Measurements from ENCODE around the gene CELF5. TPM values are rescaled to one million over a fixed set of nuclear protein-coding genes. Genes with fewer than 3 reads are reported as not detected.
"Not testable (repeated sequence)": the region's sequence is repeated elsewhere in the genome, so short reads cannot be mapped to it uniquely, and the experiment has no call there.

Gene CELF5
- total RNA-seq, 1 experiment from 2014 or later = 1.2 TPM

DNA sequence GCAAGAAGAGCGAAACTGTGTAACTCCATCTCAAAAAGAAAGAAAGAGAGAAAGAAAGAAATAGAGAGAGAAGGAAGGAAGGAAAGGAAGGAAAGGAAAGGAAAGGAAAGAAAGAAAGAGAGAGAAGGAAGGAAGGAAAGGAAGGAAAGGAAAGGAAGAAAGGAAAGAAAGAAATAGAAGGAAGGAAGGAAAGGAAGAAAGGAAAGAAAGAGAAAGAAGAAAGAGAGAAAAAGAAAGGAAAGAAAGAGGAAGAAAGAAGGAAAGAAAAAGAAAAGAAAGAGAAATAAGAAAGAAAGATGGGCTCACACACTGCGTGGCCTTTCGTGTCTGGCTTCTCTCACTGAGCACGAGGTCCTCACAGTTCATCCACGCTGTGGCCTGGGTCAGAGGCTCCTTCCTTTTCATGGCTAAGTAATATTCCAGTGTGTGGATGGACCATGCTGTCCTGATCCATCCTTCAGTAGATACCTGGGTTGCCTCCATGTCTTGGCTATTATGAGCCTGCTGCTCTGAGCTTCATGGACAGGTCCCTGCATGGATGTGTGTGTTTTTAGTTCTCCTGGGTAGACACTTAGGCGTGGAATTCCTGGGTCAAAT, 74.5 kb downstream of the CELF5 start:
- Histone ChIP-seq H3K4me3 (ENCODE audit: low read depth in 2 of 2, low read length in 2 of 2) (no peak overlapping the region), H3K27ac (ENCODE audit: low read length) (no peak overlapping the region), H3K27me3 (ENCODE audit: control insufficient read depth, insufficient read depth, low read length) (no peaks in the 10 kb centered on the region), H3K4me1 (ENCODE audit: control insufficient read depth, insufficient read depth, low read length) (no peaks in the 10 kb centered on the region), H3K9me3 (ENCODE audit: control insufficient read depth, insufficient read depth, low read depth, low read length) (no peaks in the 10 kb centered on the region), H3K36me3 (ENCODE audit: control insufficient read depth, insufficient read depth, low read length) (no peaks in the 10 kb centered on the region)
- BruUV-seq (replicated peaks) = no TSS peak
- DNase-seq (ENCODE audit: low read depth, low spot score) = no peak
- POLR2A ChIA-PET = no interaction called here
- in situ Hi-C loops (cut with HindIII; ENCODE audit: low pct_unique_long_range_greater_than_20kb, low sequenced_read_pairs) = no loop called here
- TF ChIP-seq, protein P1, sequence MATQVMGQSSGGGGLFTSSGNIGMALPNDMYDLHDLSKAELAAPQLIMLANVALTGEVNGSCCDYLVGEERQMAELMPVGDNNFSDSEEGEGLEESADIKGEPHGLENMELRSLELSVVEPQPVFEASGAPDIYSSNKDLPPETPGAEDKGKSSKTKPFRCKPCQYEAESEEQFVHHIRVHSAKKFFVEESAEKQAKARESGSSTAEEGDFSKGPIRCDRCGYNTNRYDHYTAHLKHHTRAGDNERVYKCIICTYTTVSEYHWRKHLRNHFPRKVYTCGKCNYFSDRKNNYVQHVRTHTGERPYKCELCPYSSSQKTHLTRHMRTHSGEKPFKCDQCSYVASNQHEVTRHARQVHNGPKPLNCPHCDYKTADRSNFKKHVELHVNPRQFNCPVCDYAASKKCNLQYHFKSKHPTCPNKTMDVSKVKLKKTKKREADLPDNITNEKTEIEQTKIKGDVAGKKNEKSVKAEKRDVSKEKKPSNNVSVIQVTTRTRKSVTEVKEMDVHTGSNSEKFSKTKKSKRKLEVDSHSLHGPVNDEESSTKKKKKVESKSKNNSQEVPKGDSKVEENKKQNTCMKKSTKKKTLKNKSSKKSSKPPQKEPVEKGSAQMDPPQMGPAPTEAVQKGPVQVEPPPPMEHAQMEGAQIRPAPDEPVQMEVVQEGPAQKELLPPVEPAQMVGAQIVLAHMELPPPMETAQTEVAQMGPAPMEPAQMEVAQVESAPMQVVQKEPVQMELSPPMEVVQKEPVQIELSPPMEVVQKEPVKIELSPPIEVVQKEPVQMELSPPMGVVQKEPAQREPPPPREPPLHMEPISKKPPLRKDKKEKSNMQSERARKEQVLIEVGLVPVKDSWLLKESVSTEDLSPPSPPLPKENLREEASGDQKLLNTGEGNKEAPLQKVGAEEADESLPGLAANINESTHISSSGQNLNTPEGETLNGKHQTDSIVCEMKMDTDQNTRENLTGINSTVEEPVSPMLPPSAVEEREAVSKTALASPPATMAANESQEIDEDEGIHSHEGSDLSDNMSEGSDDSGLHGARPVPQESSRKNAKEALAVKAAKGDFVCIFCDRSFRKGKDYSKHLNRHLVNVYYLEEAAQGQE (IDR thresholded peaks at IDR 0.05; ENCODE audit: insufficient read depth in 1 of 2, low read depth in 2 of 2, low read length in 1 of 2) = no peak
- TF ChIP-seq POLR2AphosphoS5 (IDR thresholded peaks at IDR 0.05; ENCODE audit: low read depth, low read length) = no peak
- TF ChIP-seq, protein P2, sequence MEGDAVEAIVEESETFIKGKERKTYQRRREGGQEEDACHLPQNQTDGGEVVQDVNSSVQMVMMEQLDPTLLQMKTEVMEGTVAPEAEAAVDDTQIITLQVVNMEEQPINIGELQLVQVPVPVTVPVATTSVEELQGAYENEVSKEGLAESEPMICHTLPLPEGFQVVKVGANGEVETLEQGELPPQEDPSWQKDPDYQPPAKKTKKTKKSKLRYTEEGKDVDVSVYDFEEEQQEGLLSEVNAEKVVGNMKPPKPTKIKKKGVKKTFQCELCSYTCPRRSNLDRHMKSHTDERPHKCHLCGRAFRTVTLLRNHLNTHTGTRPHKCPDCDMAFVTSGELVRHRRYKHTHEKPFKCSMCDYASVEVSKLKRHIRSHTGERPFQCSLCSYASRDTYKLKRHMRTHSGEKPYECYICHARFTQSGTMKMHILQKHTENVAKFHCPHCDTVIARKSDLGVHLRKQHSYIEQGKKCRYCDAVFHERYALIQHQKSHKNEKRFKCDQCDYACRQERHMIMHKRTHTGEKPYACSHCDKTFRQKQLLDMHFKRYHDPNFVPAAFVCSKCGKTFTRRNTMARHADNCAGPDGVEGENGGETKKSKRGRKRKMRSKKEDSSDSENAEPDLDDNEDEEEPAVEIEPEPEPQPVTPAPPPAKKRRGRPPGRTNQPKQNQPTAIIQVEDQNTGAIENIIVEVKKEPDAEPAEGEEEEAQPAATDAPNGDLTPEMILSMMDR (IDR thresholded peaks at IDR 0.05) = no peak
- no peak for TF ChIP-seq SIN3A (IDR thresholded peaks at IDR 0.05; ENCODE audit: borderline replicate concordance, insufficient read depth, low read depth, low read length)
- no peak for TF ChIP-seq TCF7L2 (IDR thresholded peaks at IDR 0.05; ENCODE audit: low read depth, low read length)
- ATAC-seq = no peak
- CTCF ChIA-PET = interaction anchor here (0.7 kb wide), 1 partner anchor 494 kb away, joined by 3 read pairs; no protein-coding TSS in a partner anchor
- intact Hi-C loops (cut with micrococcal nuclease; ENCODE audit: unreplicated experiment) = no loop called here

DNA sequence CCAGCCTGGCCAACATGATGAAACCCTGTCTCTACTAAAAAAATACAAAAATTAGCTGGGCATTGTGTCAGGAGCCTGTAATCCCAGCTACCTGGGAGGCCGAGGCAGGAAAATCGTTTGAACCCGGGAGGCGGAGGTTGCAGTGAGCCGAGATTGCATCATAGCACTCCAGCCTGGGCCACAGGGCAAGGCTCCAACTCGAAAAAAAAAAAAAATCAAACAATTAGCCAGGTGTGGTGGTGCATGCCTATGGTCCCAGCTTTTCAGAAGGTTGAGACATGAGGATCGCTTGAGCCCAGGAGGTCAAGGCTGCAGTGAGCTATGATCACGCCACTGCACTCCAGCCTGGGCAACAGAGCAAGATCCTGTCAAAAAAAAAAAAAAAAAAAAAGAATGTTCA, 76.1 kb downstream of the CELF5 start:
- intact Hi-C loops (cut with micrococcal nuclease; ENCODE audit: unreplicated experiment); BruUV-seq (replicated peaks); H3K36me3 ChIP-seq (ENCODE audit: control insufficient read depth, insufficient read depth, low read length); CTCF ChIA-PET; H3K4me1 ChIP-seq (ENCODE audit: control insufficient read depth, insufficient read depth, low read length); DNase-seq (ENCODE audit: low read depth, low spot score); ATAC-seq; H3K27me3 ChIP-seq (ENCODE audit: control insufficient read depth, insufficient read depth, low read length); H3K4me3 ChIP-seq (ENCODE audit: low read depth in 2 of 2, low read length in 2 of 2); H3K27ac ChIP-seq (ENCODE audit: low read length); in situ Hi-C loops (cut with HindIII; ENCODE audit: low pct_unique_long_range_greater_than_20kb, low sequenced_read_pairs); H3K9me3 ChIP-seq (ENCODE audit: control insufficient read depth, insufficient read depth, low read depth, low read length): not testable (repeated sequence)
- POLR2A ChIA-PET = interaction anchor here (0.6 kb wide), 1 partner anchor 16 kb away, joined by 3 read pairs; no protein-coding TSS in a partner anchor

DNA sequence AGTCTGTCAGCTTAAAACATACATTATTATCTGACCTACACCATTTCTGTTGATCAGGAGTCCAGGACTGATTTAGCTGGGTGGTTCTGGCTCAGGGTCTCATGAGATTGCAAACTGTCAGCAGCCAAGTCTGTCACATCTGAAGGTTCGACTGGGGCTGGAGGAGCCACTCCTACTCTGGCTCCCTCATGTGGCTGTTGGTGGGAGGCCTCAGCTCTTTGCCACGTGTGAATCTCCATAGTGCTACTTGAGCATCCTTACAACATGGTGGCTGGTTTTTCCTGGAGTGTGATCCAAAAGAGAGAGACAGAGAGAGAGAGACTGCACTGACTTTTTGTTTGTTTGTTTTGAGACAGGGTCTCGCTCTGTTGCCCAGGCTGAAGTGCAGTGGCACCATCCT, 78.3 kb downstream of the CELF5 start:
- no peak overlapping the region for H3K27ac ChIP-seq (ENCODE audit: low read length)
- BruUV-seq (replicated peaks) = no TSS peak
- H3K4me1 ChIP-seq (ENCODE audit: control insufficient read depth, insufficient read depth, low read length) = no peaks in the 10 kb centered on the region
- TF ChIP-seq, protein P1 (IDR thresholded peaks at IDR 0.05; ENCODE audit: insufficient read depth in 1 of 2, low read depth in 2 of 2, low read length in 1 of 2) = no peak
- TF ChIP-seq SIN3A (IDR thresholded peaks at IDR 0.05; ENCODE audit: borderline replicate concordance, insufficient read depth, low read depth, low read length) (no peak), TCF7L2 (IDR thresholded peaks at IDR 0.05; ENCODE audit: low read depth, low read length) (no peak), POLR2AphosphoS5 (IDR thresholded peaks at IDR 0.05; ENCODE audit: low read depth, low read length) (no peak)
- TF ChIP-seq, protein P2 (IDR thresholded peaks at IDR 0.05) = no peak
- ChIA-PET POLR2A (interaction anchor here (0.5 kb wide), 1 partner anchor 13 kb away, joined by 5 read pairs; no protein-coding TSS in a partner anchor), CTCF (interaction anchor here (0.5 kb wide), 2 partner anchors 27 to 82 kb away, joined by 3 to 5 read pairs; no protein-coding TSS in a partner anchor)
- DNase-seq (ENCODE audit: low read depth, low spot score) (no peak), ATAC-seq (no peak)
- H3K27me3 ChIP-seq (ENCODE audit: control insufficient read depth, insufficient read depth, low read length) = no peaks in the 10 kb centered on the region
- H3K9me3 ChIP-seq (ENCODE audit: control insufficient read depth, insufficient read depth, low read depth, low read length) = no peaks in the 10 kb centered on the region
- intact Hi-C loops (cut with micrococcal nuclease; ENCODE audit: unreplicated experiment) = no loop called here
- H3K4me3 ChIP-seq (ENCODE audit: low read depth in 2 of 2, low read length in 2 of 2) = no peak overlapping the region
- H3K36me3 ChIP-seq (ENCODE audit: control insufficient read depth, insufficient read depth, low read length) = no peaks in the 10 kb centered on the region
- in situ Hi-C loops (cut with HindIII; ENCODE audit: low pct_unique_long_range_greater_than_20kb, low sequenced_read_pairs) = no loop called here
